Prostate gland (tissue), 2 donors: Measurements from ENCODE around the gene PGF. TPM values are rescaled to one million over a fixed set of nuclear protein-coding genes. Genes with fewer than 3 reads are reported as not detected.

Experiments used
- DNase-seq: peaks from one replicate; pipeline ENCODE4 v3.0.0-alpha.2; 2019; ENCODE audit warnings: low spot score
- H3K27ac ChIP-seq, 2 donors: fragments of 200-600 bp; sonication (generic); 2 replicates each; pipeline ENCODE4 v1.5.1; 2017 to 2019
- H3K27me3 ChIP-seq: fragments of 200-600 bp; sonication (generic); replicated peaks from 2 replicates; pipeline ENCODE4 v1.5.1; 2019; ENCODE audit not compliant: insufficient read depth
- H3K36me3 ChIP-seq, 2 donors: fragments of 200-600 bp; sonication (generic); 1 replicate in 1 of 2; 2 replicates in 1 of 2; pipeline versions ENCODE4 v1.5.1 to v1.8.1; 2017 to 2019
- H3K4me1 ChIP-seq: fragments of 200-600 bp; sonication (generic); replicated peaks from 2 replicates; pipeline ENCODE4 v1.5.1; 2019
- H3K4me3 ChIP-seq, 2 donors: fragments of 200-600 bp; sonication (generic); 2 replicates each; pipeline ENCODE4 v1.5.1; 2017 to 2019
- H3K9me3 ChIP-seq: fragments of 200-600 bp; sonication (generic); 2 replicates; pipeline ENCODE4 v1.5.1; 2017
- CTCF ChIP-seq, 4 experiments: fragments of 200-600 bp in 2 of 4; fragments of 450-650 bp in 2 of 4; sonication (generic) in 2 of 4; IDR thresholded peaks; 1 replicate in 3 of 4; 2 replicates in 1 of 4; pipeline ENCODE4 v1.5.1; 2016 to 2019; ENCODE audit warnings: antibody characterized with exemption in 4 of 4, mild to moderate bottlenecking in 2 of 4, moderate library complexity in 2 of 4
- POLR2A ChIP-seq: fragments of 450-650 bp; IDR thresholded peaks from one replicate; pipeline ENCODE4 v1.6.1; 2016; ENCODE audit warnings: antibody characterized with exemption, mild to moderate bottlenecking
- POLR2AphosphoS5 ChIP-seq: sonication (generic); formaldehyde crosslinking; IDR thresholded peaks from one replicate; pipeline ENCODE4 v1.6.1; 2017; ENCODE audit warnings: antibody characterized with exemption
- WGBS: methylation state at CpG from one replicate; pipeline ENCODE4 v1.1.5; 2018; 5-methylcytosine and 5-hydroxymethylcytosine counted together
- intact Hi-C: fragments of 100-400 bp; cut with DNase I; formaldehyde crosslinking; loops from one replicate; pipeline ENCODE4 v1.14.2; 2022
- total RNA-seq, 2 donors: library from RNA; depleted of rRNA; stranded (reverse); fragments of >200 nt; gene quantifications; one replicate each; pipeline ENCODE4 v1.1.0, GENCODE V29; 2016

The PGF gene
- total RNA-seq, 2 donors from 2014 or later, result 7.9 to 16.2 TPM

GRCh38 chr14:74963178-74963704 lies 7.8 kb upstream of the PGF start:
- DNase-seq, result no peak
- no peaks in the 10 kb centered on the region for H3K4me1 ChIP-seq
- H3K36me3 ChIP-seq, result no peaks in the 10 kb centered on the region
- 65% methylated on average over 12 of the region's 12 CpGs for WGBS
- no peaks in the 10 kb centered on the region for H3K27me3 ChIP-seq
- no peaks in the 10 kb centered on the region for H3K9me3 ChIP-seq
- intact Hi-C loops, result no loop called here
- TF ChIP-seq POLR2AphosphoS5, result no peak
- no peak for TF ChIP-seq CTCF (IDR thresholded peaks at IDR 0.05)
- TF ChIP-seq POLR2A, result no peak
- peak overlapping the region; percentile 11 to 24 for H3K27ac ChIP-seq
- H3K4me3 ChIP-seq, result no peak overlapping the region

DNA sequence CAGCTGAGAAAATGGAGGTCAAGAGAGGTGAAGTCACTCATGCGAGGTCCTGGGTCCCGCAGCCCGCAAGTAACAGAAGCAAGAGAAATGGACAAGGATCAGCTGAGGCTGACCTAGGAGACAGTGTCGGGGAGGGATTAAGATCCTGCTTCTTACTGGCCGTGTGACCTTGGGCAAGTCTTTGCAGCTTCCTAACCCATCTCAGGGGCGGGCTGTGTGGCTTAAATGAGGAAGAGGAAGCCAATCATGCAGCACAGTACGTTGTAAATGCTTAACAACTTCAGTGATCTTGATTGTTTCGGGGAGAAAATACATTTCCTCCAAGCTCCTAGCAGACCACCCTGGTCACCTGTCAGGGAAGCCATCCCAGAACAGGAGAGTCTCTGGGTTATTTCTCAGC lies 7.1 kb upstream of the PGF start:
- no peak for DNase-seq
- H3K27ac ChIP-seq, result no peak overlapping the region
- no peaks in the 10 kb centered on the region for H3K9me3 ChIP-seq
- H3K27me3 ChIP-seq, result no peaks in the 10 kb centered on the region
- WGBS, result 83% methylated on average over 8 of the region's 8 CpGs
- H3K4me3 ChIP-seq, result no peak overlapping the region
- no peaks in the 10 kb centered on the region for H3K4me1 ChIP-seq
- no peaks in the 10 kb centered on the region for H3K36me3 ChIP-seq
- TF ChIP-seq CTCF (IDR thresholded peaks at IDR 0.05) (no peak), POLR2A (no peak), POLR2AphosphoS5 (no peak)
- intact Hi-C loops, result no loop called here

GRCh38 chr14:74962046-74962445 lies 6.6 kb upstream of the PGF start:
- Histone ChIP-seq H3K9me3 (no peaks in the 10 kb centered on the region), H3K27me3 (no peaks in the 10 kb centered on the region), H3K4me3 (no peak overlapping the region), H3K4me1 (no peaks in the 10 kb centered on the region), H3K36me3 (no peaks in the 10 kb centered on the region), H3K27ac (no peak overlapping the region)
- intact Hi-C loops, result no loop called here
- no peak for TF ChIP-seq POLR2A
- TF ChIP-seq POLR2AphosphoS5, result no peak
- TF ChIP-seq CTCF (IDR thresholded peaks at IDR 0.05), result no peak
- 81% methylated on average over 11 of the region's 11 CpGs for WGBS
- DNase-seq, result no peak

GRCh38 chr14:74961238-74961911 lies 6.0 kb upstream of the PGF start:
- 87% methylated on average over 5 of the region's 5 CpGs for WGBS
- no peaks in the 10 kb centered on the region for H3K36me3 ChIP-seq
- H3K4me3 ChIP-seq, result no peak overlapping the region
- no peaks in the 10 kb centered on the region for H3K27me3 ChIP-seq
- no peaks in the 10 kb centered on the region for H3K9me3 ChIP-seq
- no peak for DNase-seq
- no peak overlapping the region for H3K27ac ChIP-seq
- intact Hi-C loops, result no loop called here
- TF ChIP-seq POLR2AphosphoS5 (no peak), CTCF (IDR thresholded peaks at IDR 0.05) (no peak), POLR2A (no peak)
- H3K4me1 ChIP-seq, result no peaks in the 10 kb centered on the region

- no peaks in the 10 kb centered on the region for H3K27me3 ChIP-seq
- intact Hi-C loops, result no loop called here
- no peaks in the 10 kb centered on the region for H3K9me3 ChIP-seq
- H3K27ac ChIP-seq, result no peak overlapping the region
- TF ChIP-seq POLR2A, result no peak
- WGBS, result 76% methylated on average over 4 of the region's 4 CpGs
- no peak overlapping the region for H3K4me3 ChIP-seq
- no peaks in the 10 kb centered on the region for H3K36me3 ChIP-seq
- H3K4me1 ChIP-seq, result no peaks in the 10 kb centered on the region
- DNase-seq, result no peak
Observed at GRCh38 chr14:74960736-74961135, 5.3 kb upstream of the PGF start.
